Activated B cell treated with CpG ODN at 0.5 μM for 24 hours (primary cell): Measurements from ENCODE around the gene GANC. TPM values are rescaled to one million over a fixed set of nuclear protein-coding genes. Genes with fewer than 3 reads are reported as not detected.

Experiments
- ATAC-seq: fragments of 200-7000 bp; cut with Tn5 transposase; one replicate; pipeline ENCODE4 v1.10.0; 2021; ENCODE audit warnings: low read depth, mild to moderate bottlenecking, moderate library complexity
- CTCF ChIA-PET: fragments of 350-600 bp; sonication (Branson Sonifier 250); formaldehyde crosslinking; loops from one replicate; lab custom pipeline; 2021; ENCODE audit warnings: antibody characterized with exemption; lab: Charles Lee
- POLR2A ChIA-PET: fragments of 350-600 bp; sonication (Branson Sonifier 250); formaldehyde crosslinking; loops from one replicate; lab custom pipeline; 2021; ENCODE audit warnings: antibody characterized with exemption; lab: Charles Lee
- DNase-seq: peaks from one replicate; pipeline ENCODE4 v3.0.0; 2022
- H3K27ac Mint-ChIP-seq: one replicate; pipeline ENCODE4 v1.8.0; 2020; ENCODE audit warnings: mixed read lengths
- H3K27me3 Mint-ChIP-seq: one replicate; pipeline ENCODE4 v1.8.0; 2021; ENCODE audit warnings: mixed read lengths
- H3K36me3 Mint-ChIP-seq: one replicate; pipeline ENCODE4 v1.8.0; 2021; ENCODE audit warnings: low read depth, mixed read lengths
- H3K4me1 Mint-ChIP-seq: one replicate; pipeline ENCODE4 v1.8.0; 2021; ENCODE audit warnings: mixed read lengths
- H3K4me3 Mint-ChIP-seq: one replicate; pipeline ENCODE4 v1.8.0; 2020; ENCODE audit warnings: mild to moderate bottlenecking, mixed read lengths
- H3K9me3 Mint-ChIP-seq: one replicate; pipeline ENCODE4 v1.8.0; 2020; ENCODE audit warnings: mixed read lengths
- CTCF ChIP-seq: fragments of 200-600 bp; IDR thresholded peaks from one replicate; pipeline ENCODE4 v1.8.0; 2022; ENCODE audit warnings: antibody characterized with exemption, mild to moderate bottlenecking
- intact Hi-C: fragments of 100-400 bp; cut with micrococcal nuclease; formaldehyde crosslinking; loops from one replicate; pipeline ENCODE4 v1.15.1; 2024
- total RNA-seq: library from RNA; stranded (reverse); gene quantifications from 2 replicates; pipeline ENCODE4 v1.2.3, GENCODE V29; 2022

Gene GANC
- total RNA-seq, 1 donor from 2014 or later, result 72.2 TPM

- Mint-ChIP-seq H3K9me3 (no peaks in the 10 kb centered on the region), H3K36me3 (peaks cover 87% of the 10 kb centered on the region), H3K4me1 (no peaks in the 10 kb centered on the region), H3K4me3 (no peak overlapping the region), H3K27me3 (no peaks in the 10 kb centered on the region), H3K27ac (no peak overlapping the region)
- intact Hi-C loops, result no loop called here
- no peak for DNase-seq
- no peak for ATAC-seq
- CTCF ChIA-PET, result no interaction called here
- POLR2A ChIA-PET, result no interaction called here
- no peak for TF ChIP-seq CTCF
These were observed 41.9 kb upstream of the GANC start for GRCh38 chr15:42231088-42231487.

GRCh38 chr15:42232606-42233005, 40.4 kb upstream of the GANC start:
- H3K9me3 Mint-ChIP-seq, result no peaks in the 10 kb centered on the region
- peaks cover 89% of the 10 kb centered on the region for H3K36me3 Mint-ChIP-seq
- intact Hi-C loops, result no loop called here
- H3K27ac Mint-ChIP-seq, result no peak overlapping the region
- no peak for TF ChIP-seq CTCF
- no peak overlapping the region for H3K4me3 Mint-ChIP-seq
- no peaks in the 10 kb centered on the region for H3K27me3 Mint-ChIP-seq
- ChIA-PET POLR2A (interaction anchor here (0.6 kb wide), 1 partner anchor 324 kb away, joined by 5 read pairs; no protein-coding TSS in a partner anchor), CTCF (no interaction called here)
- ATAC-seq (no peak), DNase-seq (no peak)
- no peaks in the 10 kb centered on the region for H3K4me1 Mint-ChIP-seq

- ChIA-PET CTCF (no interaction called here), POLR2A (no interaction called here)
- DNase-seq (no peak), ATAC-seq (no peak)
- Mint-ChIP-seq H3K27me3 (no peaks in the 10 kb centered on the region), H3K4me3 (no peak overlapping the region), H3K36me3 (peaks cover 89% of the 10 kb centered on the region), H3K27ac (no peak overlapping the region), H3K4me1 (no peaks in the 10 kb centered on the region), H3K9me3 (no peaks in the 10 kb centered on the region)
- no peak for TF ChIP-seq CTCF
- intact Hi-C loops, result no loop called here
These were observed 39.9 kb upstream of the GANC start for GRCh38 chr15:42233107-42233506.

- DNase-seq (no peak), ATAC-seq (no peak)
- no peak overlapping the region for H3K4me3 Mint-ChIP-seq
- ChIA-PET POLR2A (no interaction called here), CTCF (no interaction called here)
- no peaks in the 10 kb centered on the region for H3K4me1 Mint-ChIP-seq
- H3K36me3 Mint-ChIP-seq, result peaks cover 67% of the 10 kb centered on the region
- TF ChIP-seq CTCF, result no peak
- no peak overlapping the region for H3K27ac Mint-ChIP-seq
- no peaks in the 10 kb centered on the region for H3K27me3 Mint-ChIP-seq
- H3K9me3 Mint-ChIP-seq, result no peaks in the 10 kb centered on the region
- intact Hi-C loops, result no loop called here
These were observed 33.3 kb upstream of the GANC start for GRCh38 chr15:42239528-42240182.

GRCh38 chr15:42240823-42241222, 32.2 kb upstream of the GANC start:
- CTCF ChIA-PET, result no interaction called here
- peaks cover 61% of the 10 kb centered on the region for H3K36me3 Mint-ChIP-seq
- no peak for TF ChIP-seq CTCF
- H3K27ac Mint-ChIP-seq, result no peak overlapping the region
- no peak overlapping the region for H3K4me3 Mint-ChIP-seq
- no peaks in the 10 kb centered on the region for H3K4me1 Mint-ChIP-seq
- H3K9me3 Mint-ChIP-seq, result no peaks in the 10 kb centered on the region
- DNase-seq (no peak), ATAC-seq (no peak)
- intact Hi-C loops, result no loop called here
- no peaks in the 10 kb centered on the region for H3K27me3 Mint-ChIP-seq
- POLR2A ChIA-PET, result no interaction called here
